MM.1S (cell line): ENCODE measurements around the gene AUH.

ENCODE experiments used
- DNase-seq: peaks from one replicate; pipeline ENCODE4 v3.0.0-alpha.2; 2015
- H2AFZ ChIP-seq: fragments of 300-600 bp; sonication (generic); 2 replicates; pipeline ENCODE4 v1.6.0; 2016; ENCODE audit warnings: antibody characterized with exemption, low read length
- H3F3A ChIP-seq: fragments of 300-600 bp; sonication (generic); 2 replicates; pipeline ENCODE4 v1.6.1; 2016; ENCODE audit warnings: mild to moderate bottlenecking, antibody characterized with exemption, low read length, moderate library complexity, mixed read lengths; ENCODE audit not compliant: insufficient read depth
- H3K27ac ChIP-seq: fragments of 300-600 bp; sonication (generic); 2 replicates; pipeline ENCODE4 v1.5.1; 2016; ENCODE audit warnings: mild to moderate bottlenecking, low read length
- H3K27me3 ChIP-seq: fragments of 300-600 bp; sonication (generic); replicated peaks from 2 replicates; pipeline ENCODE4 v1.6.0; 2016; ENCODE audit warnings: low read length; ENCODE audit not compliant: insufficient read depth
- H3K36me3 ChIP-seq: fragments of 300-600 bp; sonication (generic); replicated peaks from 2 replicates; pipeline ENCODE4 v1.6.1; 2016; ENCODE audit warnings: mild to moderate bottlenecking, low read length, mixed read lengths; ENCODE audit not compliant: insufficient read depth
- H3K4me1 ChIP-seq: fragments of 300-600 bp; sonication (generic); 2 replicates; pipeline ENCODE4 v1.6.1; 2016; ENCODE audit warnings: low read length, mixed read lengths
- H3K4me2 ChIP-seq: fragments of 300-600 bp; sonication (generic); 2 replicates; pipeline ENCODE4 v1.6.0; 2016; ENCODE audit warnings: low read depth, low read length
- H3K4me3 ChIP-seq: fragments of 300-600 bp; sonication (generic); 2 replicates; pipeline ENCODE4 v1.5.1; 2016; ENCODE audit warnings: low read length, mixed read lengths
- H3K79me2 ChIP-seq: fragments of 300-600 bp; sonication (generic); 2 replicates; pipeline ENCODE4 v1.6.1; 2016; ENCODE audit warnings: mixed run types, low read length, mixed read lengths
- H3K9ac ChIP-seq: fragments of 300-600 bp; sonication (generic); 2 replicates; pipeline ENCODE4 v1.6.1; 2016; ENCODE audit warnings: low read length, mixed read lengths
- H3K9me2 ChIP-seq: fragments of 300-600 bp; sonication (generic); replicated peaks from 2 replicates; pipeline ENCODE4 v1.6.1; 2016; ENCODE audit warnings: mild to moderate bottlenecking, low read length, mixed read lengths; ENCODE audit not compliant: insufficient read depth
- H3K9me3 ChIP-seq: fragments of 300-600 bp; sonication (generic); replicated peaks from 2 replicates; pipeline ENCODE4 v1.6.1; 2016; ENCODE audit warnings: mild to moderate bottlenecking, low read length, mixed read lengths; ENCODE audit not compliant: insufficient read depth
- H4K20me1 ChIP-seq: fragments of 300-600 bp; sonication (generic); 2 replicates; pipeline ENCODE4 v1.6.1; 2016; ENCODE audit warnings: mild to moderate bottlenecking, low read length, moderate library complexity, mixed read lengths; ENCODE audit not compliant: insufficient read depth
- EZH2 ChIP-seq: fragments of 300-600 bp; sonication (generic); optimal IDR thresholded peaks from 2 replicates; pipeline ENCODE3; 2017; ENCODE audit warnings: low read depth, mild to moderate bottlenecking, antibody characterized with exemption, low read length, mixed read lengths
- EZH2phosphoT487 ChIP-seq: fragments of 300-600 bp; sonication (generic); IDR thresholded peaks from 2 replicates; pipeline ENCODE4 v1.6.1; 2018; ENCODE audit warnings: antibody characterized with exemption, low read length
- TF ChIP-seq, protein P1 (sequence below): fragments of 300-600 bp; sonication (generic); IDR thresholded peaks from 2 replicates; pipeline ENCODE4 v1.5.1; 2016; ENCODE audit warnings: antibody characterized with exemption, low read length, mixed read lengths

Gene AUH

DNA sequence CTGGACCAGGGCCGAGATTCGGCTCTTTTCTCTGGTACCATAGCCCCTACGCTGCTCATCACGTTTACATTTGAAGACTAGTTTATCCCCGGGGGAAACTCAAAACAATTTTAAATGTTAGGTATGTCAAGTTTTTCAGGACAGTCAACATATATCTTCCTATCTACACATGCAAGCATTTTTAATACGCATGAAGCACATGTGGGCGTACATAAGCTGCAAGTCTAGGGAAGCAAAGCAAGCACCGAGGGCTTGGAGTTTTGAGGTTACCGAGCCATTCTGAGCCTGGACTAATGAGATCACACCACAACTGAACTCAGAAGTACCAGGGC is 154.4 kb downstream of the AUH start:
- Histone ChIP-seq H3K9me2 (no peaks in the 10 kb centered on the region), H3K9me3 (no peaks in the 10 kb centered on the region), H3K4me1 (peaks cover 17% of the 10 kb centered on the region), H3K27me3 (peaks cover 36% of the 10 kb centered on the region), H3K79me2 (no peaks in the 10 kb centered on the region), H3F3A (peaks cover 13% of the 10 kb centered on the region), H4K20me1 (no peaks in the 10 kb centered on the region), H2AFZ (no peak overlapping the region), H3K36me3 (no peaks in the 10 kb centered on the region), H3K4me3 (no peak overlapping the region), H3K27ac (no peak overlapping the region), H3K9ac (no peak overlapping the region), H3K4me2 (peak overlapping the region; percentile 41; the same call in 1 of the 2 replicates)
- TF ChIP-seq, protein P1, sequence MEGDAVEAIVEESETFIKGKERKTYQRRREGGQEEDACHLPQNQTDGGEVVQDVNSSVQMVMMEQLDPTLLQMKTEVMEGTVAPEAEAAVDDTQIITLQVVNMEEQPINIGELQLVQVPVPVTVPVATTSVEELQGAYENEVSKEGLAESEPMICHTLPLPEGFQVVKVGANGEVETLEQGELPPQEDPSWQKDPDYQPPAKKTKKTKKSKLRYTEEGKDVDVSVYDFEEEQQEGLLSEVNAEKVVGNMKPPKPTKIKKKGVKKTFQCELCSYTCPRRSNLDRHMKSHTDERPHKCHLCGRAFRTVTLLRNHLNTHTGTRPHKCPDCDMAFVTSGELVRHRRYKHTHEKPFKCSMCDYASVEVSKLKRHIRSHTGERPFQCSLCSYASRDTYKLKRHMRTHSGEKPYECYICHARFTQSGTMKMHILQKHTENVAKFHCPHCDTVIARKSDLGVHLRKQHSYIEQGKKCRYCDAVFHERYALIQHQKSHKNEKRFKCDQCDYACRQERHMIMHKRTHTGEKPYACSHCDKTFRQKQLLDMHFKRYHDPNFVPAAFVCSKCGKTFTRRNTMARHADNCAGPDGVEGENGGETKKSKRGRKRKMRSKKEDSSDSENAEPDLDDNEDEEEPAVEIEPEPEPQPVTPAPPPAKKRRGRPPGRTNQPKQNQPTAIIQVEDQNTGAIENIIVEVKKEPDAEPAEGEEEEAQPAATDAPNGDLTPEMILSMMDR: no peak
- no peak for TF ChIP-seq EZH2phosphoT487
- TF ChIP-seq EZH2: no peak
- DNase-seq: no peak

DNA sequence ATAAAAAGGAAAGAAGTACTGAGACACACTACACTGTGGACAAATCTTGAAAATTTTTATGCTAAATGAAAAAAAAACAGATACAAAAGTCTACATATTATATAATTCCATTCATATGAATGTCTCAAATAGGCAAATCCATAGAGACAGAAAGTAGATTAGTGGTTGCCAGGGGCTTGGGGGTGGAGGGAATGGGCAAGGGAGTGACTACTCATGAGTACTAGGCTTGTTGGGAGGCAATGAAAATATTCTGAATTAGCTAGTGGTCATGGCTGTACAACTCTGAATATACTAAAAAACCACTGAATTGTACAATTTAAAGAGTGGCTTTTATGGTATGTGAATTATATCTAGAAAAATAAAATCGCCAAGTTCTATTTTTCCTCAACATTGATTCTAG is 154.9 kb downstream of the AUH start:
- Histone ChIP-seq H3K4me2 (no peak overlapping the region), H3K4me1 (peaks cover 17% of the 10 kb centered on the region), H4K20me1 (no peaks in the 10 kb centered on the region), H2AFZ (no peak overlapping the region), H3K36me3 (no peaks in the 10 kb centered on the region), H3K79me2 (no peaks in the 10 kb centered on the region), H3K9ac (no peak overlapping the region), H3K27me3 (peaks cover 36% of the 10 kb centered on the region), H3K9me2 (no peaks in the 10 kb centered on the region), H3F3A (peaks cover 13% of the 10 kb centered on the region), H3K9me3 (no peaks in the 10 kb centered on the region), H3K27ac (no peak overlapping the region), H3K4me3 (no peak overlapping the region)
- TF ChIP-seq EZH2phosphoT487 (no peak), EZH2 (no peak)
- TF ChIP-seq, protein P1: no peak
- no peak for DNase-seq

DNA sequence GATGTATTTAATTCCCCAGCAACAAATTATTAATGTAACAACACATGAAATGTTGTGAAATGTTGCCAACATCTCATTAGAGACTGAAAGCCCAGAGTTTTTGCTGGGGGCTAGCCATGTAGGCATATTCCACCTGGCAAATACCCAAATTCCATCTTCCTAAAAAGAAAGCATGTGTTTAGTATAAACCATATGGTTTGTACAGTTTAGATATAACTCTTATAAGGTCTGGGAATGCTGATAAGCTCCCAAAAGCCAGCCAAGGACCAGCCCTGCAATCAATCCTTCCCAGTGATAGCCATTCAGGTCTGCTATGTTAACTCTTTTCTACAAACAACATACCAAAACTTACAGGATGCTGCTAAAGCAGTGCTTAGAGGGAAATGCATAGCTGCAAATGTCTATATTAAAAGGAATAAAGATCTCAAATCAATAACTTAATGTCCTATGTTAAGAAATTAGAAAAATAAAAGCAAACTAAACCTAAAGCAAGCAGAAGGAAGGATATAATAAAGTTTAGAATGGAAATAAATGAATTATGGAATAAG is 158.9 kb downstream of the AUH start:
- peaks cover 16% of the 10 kb centered on the region for H3K4me1 ChIP-seq
- no peaks in the 10 kb centered on the region for H4K20me1 ChIP-seq
- no peak for DNase-seq

More for the DNA sequence above, 158.9 kb downstream of the AUH start:
- Histone ChIP-seq H3K79me2 (no peaks in the 10 kb centered on the region), H3K4me3 (no peak overlapping the region), H2AFZ (no peak overlapping the region), H3K9ac (no peak overlapping the region), H3K9me3 (no peaks in the 10 kb centered on the region), H3K27me3 (peaks cover 22% of the 10 kb centered on the region), H3K9me2 (no peaks in the 10 kb centered on the region), H3K36me3 (no peaks in the 10 kb centered on the region), H3K4me2 (no peak overlapping the region), H3K27ac (no peak overlapping the region), H3F3A (peaks cover 6% of the 10 kb centered on the region; the same call in 1 of the 2 replicates)
- TF ChIP-seq, protein P1: no peak
